Fibroblast of the aortic adventitia (primary cell): Measurements from ENCODE around the gene PADI1. TPM values are rescaled to one million over a fixed set of nuclear protein-coding genes. Genes with fewer than 3 reads are reported as not detected.

Experiments
- DNase-seq: peaks from one replicate; pipeline ENCODE4 v3.0.0-alpha.2; 2010; ENCODE audit warnings: low read depth
- H3K4me3 ChIP-seq: 2 replicates; pipeline ENCODE4 v1.5.1; 2011; ENCODE audit warnings: low read depth, mild to moderate bottlenecking, control low read depth, low read length, moderate library complexity
- total RNA-seq: library from RNA; depleted of rRNA; stranded (reverse); fragments of >200 nt; gene quantifications from 2 replicates; pipeline ENCODE4 v1.2.3, GENCODE V29; 2012; ENCODE audit warnings: low replicate concordance
- TF ChIP-seq, protein P1 (sequence below): IDR thresholded peaks from 2 replicates; pipeline ENCODE4 v1.5.1; 2011; ENCODE audit warnings: mild to moderate bottlenecking, low read length, control low read depth, inconsistent platforms; ENCODE audit not compliant: insufficient read depth

The PADI1 gene
- total RNA-seq, 1 donor, result 0.09 TPM

DNA sequence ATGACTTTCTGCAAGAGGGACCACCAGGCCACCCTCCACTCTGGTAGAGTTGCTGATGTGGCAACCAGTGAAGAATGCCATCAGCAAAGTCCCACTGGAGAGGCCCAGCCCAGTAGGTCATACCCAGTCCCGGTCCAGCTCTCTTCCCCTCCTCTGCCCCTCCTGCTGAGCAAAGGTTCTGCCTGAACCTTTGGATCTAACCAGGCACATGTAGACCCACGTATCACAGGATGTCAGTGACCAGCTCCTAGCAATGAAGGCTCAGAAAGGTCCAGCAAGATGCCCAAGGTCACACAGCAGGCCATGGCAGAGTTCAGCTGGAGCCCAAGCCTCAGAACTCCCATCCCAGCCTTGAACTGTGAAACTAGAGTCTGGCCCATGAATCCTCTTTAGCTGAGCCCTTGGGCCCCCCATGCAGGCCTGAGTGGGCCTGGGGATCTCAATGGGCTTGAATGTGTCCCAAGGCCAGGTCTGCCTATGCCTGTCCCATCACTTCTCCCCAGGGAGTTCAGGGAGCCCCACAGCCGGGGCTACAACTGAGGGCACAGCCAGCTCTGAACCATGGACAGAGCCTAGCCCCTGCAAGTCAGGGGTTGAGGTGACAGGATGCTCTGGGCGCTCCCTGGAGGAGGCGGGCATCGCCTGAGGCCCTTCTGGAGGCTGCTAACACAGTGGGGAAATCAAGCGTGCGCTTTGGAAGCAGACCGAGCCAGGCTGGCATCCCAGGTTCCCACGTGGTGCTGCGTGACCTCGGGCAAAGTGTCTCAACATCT is 21.4 kb upstream of the PADI1 start:
- H3K4me3 ChIP-seq, result no peak overlapping the region
- TF ChIP-seq, protein P1, sequence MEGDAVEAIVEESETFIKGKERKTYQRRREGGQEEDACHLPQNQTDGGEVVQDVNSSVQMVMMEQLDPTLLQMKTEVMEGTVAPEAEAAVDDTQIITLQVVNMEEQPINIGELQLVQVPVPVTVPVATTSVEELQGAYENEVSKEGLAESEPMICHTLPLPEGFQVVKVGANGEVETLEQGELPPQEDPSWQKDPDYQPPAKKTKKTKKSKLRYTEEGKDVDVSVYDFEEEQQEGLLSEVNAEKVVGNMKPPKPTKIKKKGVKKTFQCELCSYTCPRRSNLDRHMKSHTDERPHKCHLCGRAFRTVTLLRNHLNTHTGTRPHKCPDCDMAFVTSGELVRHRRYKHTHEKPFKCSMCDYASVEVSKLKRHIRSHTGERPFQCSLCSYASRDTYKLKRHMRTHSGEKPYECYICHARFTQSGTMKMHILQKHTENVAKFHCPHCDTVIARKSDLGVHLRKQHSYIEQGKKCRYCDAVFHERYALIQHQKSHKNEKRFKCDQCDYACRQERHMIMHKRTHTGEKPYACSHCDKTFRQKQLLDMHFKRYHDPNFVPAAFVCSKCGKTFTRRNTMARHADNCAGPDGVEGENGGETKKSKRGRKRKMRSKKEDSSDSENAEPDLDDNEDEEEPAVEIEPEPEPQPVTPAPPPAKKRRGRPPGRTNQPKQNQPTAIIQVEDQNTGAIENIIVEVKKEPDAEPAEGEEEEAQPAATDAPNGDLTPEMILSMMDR, result no peak
- DNase-seq, result no peak

DNA sequence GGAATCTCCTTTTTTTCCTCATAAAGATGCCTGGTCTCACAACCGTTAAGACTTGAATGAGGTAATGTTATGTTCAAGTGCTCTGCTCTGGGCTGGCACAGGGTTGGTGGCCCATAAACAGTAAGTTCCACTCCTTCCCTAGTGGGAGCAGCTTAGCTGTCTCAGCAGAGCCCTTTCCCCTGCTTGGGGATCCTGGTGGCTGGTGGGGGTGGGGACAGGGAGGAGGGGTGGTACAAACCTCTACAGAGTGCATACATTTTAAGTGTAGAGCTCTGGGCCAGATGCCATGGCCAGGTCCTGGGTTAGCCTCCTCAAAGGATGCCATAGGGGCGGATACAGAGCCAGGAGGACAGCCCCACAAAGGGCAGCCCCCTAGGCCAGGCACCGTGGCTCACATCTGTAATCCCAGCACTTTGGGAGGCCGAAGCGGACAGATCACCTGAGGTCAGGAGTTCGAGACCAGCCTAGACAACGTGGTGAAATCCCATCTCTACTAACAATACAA is 20.7 kb upstream of the PADI1 start:
- H3K4me3 ChIP-seq, result no peak overlapping the region
- DNase-seq, result no peak
- TF ChIP-seq, protein P1, result no peak

DNA sequence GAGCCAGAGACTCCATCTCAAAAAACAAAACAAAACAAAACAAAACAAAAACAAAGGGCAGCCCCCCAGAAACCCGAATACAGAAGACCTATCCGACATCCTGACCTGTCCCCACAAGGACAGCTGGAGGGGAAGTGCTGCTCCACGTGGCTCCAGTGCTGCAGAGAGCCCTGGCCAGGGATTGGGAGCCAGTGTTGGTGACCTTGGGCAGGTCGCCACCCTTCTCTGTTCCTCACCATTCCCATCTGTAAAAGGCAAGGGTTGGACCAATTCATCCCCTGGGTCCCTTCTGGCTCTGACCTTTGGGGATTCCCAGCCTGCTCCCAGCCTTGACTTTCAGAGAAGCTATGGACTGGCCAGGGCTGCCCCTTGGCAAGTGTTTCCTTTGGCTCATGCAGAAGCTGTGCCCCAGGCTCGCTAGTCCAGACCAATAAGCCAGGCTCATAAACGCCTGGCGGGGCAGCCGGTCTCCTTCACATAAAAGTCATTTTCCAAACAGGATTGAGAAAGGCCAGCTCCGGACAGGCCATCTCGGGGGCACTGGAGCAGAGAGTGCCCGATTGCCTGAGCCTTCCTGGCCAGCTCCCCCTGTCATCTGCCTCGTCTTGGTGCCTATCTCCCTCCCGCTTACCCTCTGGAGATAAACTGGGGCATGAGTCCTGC is 20.0 kb upstream of the PADI1 start:
- DNase-seq, result no peak
- no peak overlapping the region for H3K4me3 ChIP-seq
- TF ChIP-seq, protein P1, result no peak

DNA sequence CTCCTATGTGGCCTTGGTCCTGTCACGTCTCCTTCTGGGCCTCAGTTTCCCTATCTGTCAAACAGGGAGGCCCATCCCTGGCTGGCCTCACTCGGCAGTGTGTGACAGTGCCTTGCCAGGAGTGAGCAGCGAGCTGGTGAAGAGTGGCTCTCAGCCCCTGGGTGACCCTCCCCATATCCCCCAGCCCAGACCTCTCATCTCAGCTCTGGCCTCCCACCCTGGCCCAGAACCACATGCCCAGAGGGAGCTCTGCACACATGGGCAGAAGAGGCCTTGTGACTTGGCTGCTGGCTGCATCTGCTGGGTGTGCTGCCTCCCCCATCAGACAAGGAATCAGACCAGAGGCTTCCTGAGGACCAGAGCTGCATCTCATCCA is 19.5 kb upstream of the PADI1 start:
- DNase-seq, result no peak
- no peak overlapping the region for H3K4me3 ChIP-seq
- TF ChIP-seq, protein P1, result no peak

DNA sequence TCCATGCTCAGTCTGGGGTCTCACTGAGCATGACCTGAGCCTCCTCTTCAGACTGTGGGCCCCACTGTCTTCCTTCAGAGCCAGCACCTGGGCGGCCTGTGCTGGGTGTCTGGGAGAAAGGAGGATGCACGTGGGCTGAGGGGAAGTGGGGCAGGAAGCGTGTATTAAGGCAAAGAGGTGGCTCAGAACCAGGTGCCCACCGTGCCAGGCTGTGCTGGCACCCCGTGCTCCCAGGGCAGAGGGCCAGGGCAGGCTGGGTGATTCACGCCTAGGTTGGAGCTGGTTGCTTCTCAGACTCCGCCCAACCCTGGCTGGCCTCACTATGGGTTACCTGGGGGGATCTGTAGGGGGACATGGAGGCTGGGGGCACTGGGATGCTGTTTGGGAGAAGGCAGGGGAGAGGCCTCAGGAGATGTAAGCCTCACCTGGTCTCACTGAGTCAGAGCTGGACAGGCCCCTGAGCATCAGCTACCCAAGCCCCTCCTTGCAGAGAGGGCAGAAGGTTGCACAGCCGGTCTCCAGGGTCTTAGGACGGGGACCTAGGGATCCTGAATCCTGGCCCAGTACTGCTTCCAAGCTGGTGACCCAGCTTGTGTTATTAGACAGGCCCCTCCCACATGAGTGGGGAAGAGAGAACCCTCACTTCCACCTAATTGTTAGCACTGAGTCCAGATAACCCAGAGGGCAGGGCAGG is 18.6 kb upstream of the PADI1 start:
- H3K4me3 ChIP-seq, result no peak overlapping the region
- TF ChIP-seq, protein P1, result no peak
- no peak for DNase-seq

DNA sequence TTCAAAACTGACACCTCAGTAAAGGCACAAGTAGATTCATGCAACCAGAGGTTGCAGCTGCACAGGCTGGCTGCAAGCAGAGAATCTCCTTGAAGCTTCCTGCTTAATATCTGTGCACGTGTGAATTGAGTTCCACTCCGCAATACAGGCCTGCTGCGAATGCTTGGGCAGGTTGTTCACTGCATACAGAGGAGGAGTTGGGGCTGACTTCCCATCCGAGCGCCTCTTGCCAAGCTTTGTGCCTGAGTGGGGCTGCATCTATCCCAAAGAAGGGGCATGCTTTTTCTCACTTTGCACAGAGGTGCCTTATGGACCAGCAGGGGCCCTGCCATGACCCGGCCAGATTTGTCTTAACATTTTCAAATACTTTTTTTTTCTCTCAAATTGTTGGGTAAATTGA is 17.9 kb upstream of the PADI1 start:
- H3K4me3 ChIP-seq, result no peak overlapping the region
- no peak for DNase-seq
- TF ChIP-seq, protein P1, result no peak
